ENCODE data around the gene MEDAG. TPM values are rescaled to one million over a fixed set of nuclear protein-coding genes. Genes with fewer than 3 reads are reported as not detected.

Gene MEDAG
- not detected in 2 replicates for total RNA-seq

DNA sequence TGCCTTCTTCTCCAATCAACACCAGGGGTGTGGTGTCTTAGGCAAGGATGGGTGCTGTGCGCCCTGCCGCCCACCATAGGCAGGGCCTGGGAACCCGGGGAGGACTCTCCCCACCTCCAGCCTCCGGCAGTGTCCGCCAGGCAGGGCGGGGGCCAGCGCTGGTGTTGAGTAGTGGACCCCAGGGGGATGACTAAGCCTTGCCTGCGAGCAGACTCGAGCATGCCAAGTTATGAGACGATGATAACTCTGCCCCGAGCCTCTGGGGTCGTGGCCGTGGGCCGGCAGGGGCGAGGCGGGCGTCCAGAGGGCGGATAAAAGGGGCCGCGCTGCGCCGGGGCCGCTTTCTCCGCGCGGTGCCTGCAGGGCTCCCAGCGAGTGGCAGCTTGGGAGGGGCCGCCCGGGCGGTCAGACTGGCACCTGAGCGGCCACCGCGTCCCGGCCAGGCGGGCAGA is at the start of gene MEDAG:
MEDAG (plus strand) TSS at position 340 of the 452 bp plus-strand sequence. CDS start 245 bp downstream, outside the sequence.
- intact Hi-C loops (cut with micrococcal nuclease): no loop called here

DNA sequence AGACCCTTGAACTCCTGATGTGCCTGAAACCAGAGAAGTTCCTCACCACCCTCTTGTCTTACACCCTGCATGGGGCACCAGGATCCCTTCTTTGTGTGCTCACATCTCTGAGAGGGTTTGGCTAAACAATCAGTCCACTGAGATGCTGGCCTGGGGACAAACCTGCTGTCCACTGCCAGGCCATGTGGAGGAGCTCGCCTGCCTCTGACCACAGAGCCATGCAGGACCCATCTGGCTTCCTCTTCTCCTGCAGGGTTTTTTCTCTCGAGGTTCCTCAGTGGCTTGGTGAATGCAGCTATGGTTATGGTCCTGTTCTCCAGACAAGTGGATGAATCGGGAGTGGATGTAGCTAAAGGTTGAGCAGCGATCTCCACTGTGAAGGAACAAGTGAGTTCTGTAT is 49.1 kb upstream of the MEDAG start:
- intact Hi-C loops (cut with micrococcal nuclease): no loop called here

- intact Hi-C loops (cut with micrococcal nuclease): no loop called here
Measured at GRCh38 chr13:30857636-30858035, 48.4 kb upstream of the MEDAG start.

DNA sequence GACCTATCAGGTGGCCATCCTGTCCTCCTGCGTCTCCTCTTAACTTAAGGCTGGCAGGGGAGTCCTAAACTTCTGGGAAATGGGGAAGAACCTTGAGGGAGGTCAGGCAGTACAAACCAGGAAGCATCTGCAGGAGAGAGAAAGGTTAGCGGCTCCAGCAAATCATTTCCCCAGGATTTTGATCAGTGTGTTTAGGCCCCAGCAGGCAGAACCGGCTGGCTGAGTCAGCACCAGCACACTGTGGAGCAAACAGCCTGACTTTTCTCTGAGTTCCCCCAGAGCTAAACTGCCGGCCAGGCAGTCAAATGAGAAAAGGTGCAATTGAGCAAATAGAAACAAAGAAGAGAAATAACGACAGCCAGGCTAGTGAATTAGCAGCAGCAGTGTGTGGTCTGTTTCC is 46.7 kb upstream of the MEDAG start:
- intact Hi-C loops (cut with micrococcal nuclease): no loop called here

GRCh38 chr13:30861163-30861562 is 44.9 kb upstream of the MEDAG start:
- intact Hi-C loops (cut with micrococcal nuclease): no loop called here

- intact Hi-C loops (cut with micrococcal nuclease): no loop called here
Measured at GRCh38 chr13:30861836-30862467, 44.1 kb upstream of the MEDAG start.

- intact Hi-C loops (cut with micrococcal nuclease): no loop called here
Measured at GRCh38 chr13:30862707-30863106, 43.4 kb upstream of the MEDAG start.

GRCh38 chr13:30863231-30863630 is 42.8 kb upstream of the MEDAG start:
- intact Hi-C loops (cut with micrococcal nuclease): no loop called here

GRCh38 chr13:30863796-30864195 is 42.3 kb upstream of the MEDAG start:
- intact Hi-C loops (cut with micrococcal nuclease): no loop called here

- intact Hi-C loops (cut with micrococcal nuclease): loop anchor here (5.0 kb wide), 2 partner anchors 178 to 187 kb away; no protein-coding TSS in a partner anchor
Measured at GRCh38 chr13:30864433-30865122, 41.5 kb upstream of the MEDAG start.

GRCh38 chr13:30865123-30866049 is 40.7 kb upstream of the MEDAG start:
- intact Hi-C loops (cut with micrococcal nuclease): loop anchor here (5.0 kb wide), 2 partner anchors 177 to 188 kb away; no protein-coding TSS in a partner anchor

GRCh38 chr13:30866677-30867076 is 39.4 kb upstream of the MEDAG start:
- intact Hi-C loops (cut with micrococcal nuclease): loop anchor here (5.0 kb wide), 2 partner anchors 176 to 189 kb away; no protein-coding TSS in a partner anchor

DNA sequence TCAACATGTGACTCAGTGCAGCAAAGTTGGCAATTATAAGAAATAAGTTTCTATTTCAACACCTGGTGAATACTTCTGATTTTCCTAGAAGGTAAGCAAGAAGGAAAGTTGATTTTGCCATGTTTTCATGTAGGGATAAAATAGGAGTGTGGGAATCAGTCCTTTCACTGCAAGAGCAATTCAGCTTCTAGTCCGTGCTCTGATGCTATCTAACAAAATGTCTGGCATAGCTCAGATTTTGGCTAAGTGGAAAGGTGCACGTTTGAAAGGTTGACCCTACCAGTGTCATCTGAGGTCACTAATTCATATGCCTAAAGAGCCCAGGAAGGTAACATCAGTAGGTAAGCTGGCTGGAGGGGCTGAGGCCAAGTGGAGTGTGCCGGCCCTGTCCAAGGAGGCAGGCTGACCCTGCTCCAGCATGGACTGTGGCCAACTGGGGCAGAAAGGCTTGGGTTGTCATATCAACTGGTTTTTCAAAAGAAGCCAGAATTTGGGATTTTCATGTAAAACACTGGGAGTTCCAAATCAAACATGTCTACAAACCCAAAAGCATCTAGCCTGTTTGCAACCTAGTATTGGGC is 38.9 kb upstream of the MEDAG start:
- intact Hi-C loops (cut with micrococcal nuclease): loop anchor here (5.0 kb wide), 2 partner anchors 175 to 190 kb away; no protein-coding TSS in a partner anchor

DNA sequence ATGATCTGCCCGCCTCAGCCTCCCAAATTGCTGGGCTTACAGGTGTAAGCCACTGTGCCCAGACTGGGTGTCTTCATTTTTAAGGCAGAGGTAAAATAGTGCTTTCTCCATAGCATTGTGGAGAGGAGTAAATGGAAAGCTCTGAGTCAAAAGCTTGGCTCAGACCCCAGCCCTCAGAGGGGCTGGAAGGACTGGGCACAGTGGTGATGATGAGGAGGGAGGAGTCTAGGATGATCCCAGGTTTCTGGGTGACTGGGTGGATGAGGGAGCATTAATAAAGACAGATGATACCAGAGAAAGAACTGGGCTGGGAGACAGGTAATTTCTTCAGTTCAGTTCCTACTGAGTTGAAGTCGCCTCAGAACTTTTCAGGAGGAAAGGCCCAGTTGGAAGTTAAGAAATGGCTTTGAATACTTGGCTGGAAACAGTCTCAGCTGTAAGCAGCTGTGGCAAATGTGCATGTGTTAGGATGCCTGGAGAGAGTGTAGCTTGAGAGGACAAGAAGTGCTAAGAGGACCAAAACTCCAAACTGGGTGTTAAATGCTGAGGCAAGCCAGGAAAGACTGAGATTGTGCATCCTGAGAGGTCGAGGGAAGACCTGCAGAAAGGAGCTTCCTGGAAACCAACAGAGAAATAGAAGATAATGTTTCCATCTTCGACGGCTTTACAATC is 37.1 kb upstream of the MEDAG start:
- intact Hi-C loops (cut with micrococcal nuclease): loop anchor here (5.0 kb wide), 2 partner anchors 173 to 192 kb away; no protein-coding TSS in a partner anchor

- intact Hi-C loops (cut with micrococcal nuclease): loop anchor here (5.0 kb wide), 2 partner anchors 173 to 192 kb away; no protein-coding TSS in a partner anchor
Measured at GRCh38 chr13:30869491-30869890, 36.6 kb upstream of the MEDAG start.

DNA sequence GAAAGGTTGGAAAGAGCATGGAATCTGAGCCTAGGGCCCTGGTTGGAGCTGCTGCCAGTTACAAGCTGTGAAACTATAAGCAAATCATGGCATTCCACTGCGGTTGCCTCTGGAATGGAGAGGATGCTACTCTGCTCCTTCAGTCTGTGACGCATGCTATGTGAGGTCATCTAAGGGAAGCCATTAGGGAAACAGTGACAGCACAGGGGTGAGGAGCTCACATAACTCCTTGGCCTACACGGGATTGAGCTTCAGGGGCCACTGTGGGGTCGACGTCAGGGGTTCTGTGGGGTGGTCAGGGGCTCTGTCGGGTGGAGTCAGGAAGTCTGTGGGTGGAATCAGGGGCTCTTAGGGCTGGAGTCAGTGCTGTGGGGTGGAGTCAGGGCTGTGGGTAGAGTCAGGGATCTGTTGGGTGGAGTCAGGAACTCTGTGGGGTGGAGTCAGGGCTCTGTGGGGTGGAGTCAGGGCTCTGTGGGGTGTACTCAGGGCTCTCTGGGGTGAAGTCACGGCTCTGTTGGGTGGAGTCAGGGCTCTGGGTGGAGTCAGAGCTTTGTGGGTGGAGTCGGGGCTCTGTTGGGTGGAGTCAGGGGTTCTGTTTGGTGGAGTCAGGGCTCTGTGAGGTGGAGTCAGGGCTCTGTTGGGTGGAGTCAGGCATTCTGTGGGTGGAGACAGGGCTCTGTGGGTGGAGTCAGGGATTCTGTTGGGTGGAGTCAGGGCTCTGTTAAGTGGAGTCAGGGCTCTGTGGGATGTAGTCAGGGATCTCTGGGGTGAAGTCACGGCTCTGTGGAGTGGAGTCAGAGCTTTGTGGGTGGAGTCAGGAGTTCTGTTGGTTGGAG is 35.8 kb upstream of the MEDAG start:
- intact Hi-C loops (cut with micrococcal nuclease): no loop called here

DNA sequence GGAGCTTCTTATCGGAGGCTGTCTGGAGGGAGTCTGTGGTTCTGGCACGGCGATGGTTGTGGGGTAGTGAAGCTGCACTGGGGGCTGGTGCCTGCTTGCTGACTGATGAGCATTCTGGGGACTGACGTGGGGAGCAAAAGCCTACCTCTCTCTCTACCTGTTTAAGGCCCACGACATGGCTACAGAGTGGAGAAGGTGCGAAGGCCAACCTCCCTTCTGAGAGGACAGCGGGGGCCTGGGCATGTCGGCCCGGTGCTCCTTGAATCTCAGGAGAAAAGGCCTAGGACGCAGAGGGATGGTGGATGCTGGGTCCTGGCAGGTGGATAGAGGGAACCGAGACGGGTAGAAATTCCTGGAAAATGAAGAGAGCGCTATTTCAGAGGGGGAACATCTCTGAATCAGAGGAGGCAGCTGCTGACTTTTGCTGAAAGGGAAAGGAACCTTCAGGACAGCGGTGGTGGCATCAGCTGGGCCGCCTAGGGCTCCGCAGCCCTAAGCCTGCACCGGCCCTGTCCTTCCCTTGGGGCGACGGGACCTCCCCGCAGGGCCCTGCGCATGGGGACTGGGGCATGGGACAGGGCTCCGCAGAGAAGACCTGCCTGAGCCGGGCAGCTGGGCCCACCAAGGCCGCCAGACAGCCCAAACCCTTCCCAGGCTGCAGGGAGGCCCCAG is 35.0 kb upstream of the MEDAG start:
- intact Hi-C loops (cut with micrococcal nuclease): no loop called here

- intact Hi-C loops (cut with micrococcal nuclease): no loop called here
Measured at GRCh38 chr13:30871588-30872275, 34.3 kb upstream of the MEDAG start.

GRCh38 chr13:30872276-30872594 is 33.8 kb upstream of the MEDAG start:
- intact Hi-C loops (cut with micrococcal nuclease): no loop called here
